22Rv1 (cell line): ENCODE measurements around the gene PLXNA2.

Experiments
- H3K27ac ChIP-seq: fragments of 450-650 bp; 2 replicates; pipeline ENCODE4 v1.5.1; 2017
- CTCF ChIP-seq: fragments of 450-650 bp; IDR thresholded peaks from 2 replicates; pipeline ENCODE4 v1.5.1; 2017; ENCODE audit warnings: mild to moderate bottlenecking
- ZFX ChIP-seq: fragments of 450-650 bp; IDR thresholded peaks from 2 replicates; pipeline ENCODE4 v1.6.1; 2017; ENCODE audit warnings: antibody characterized with exemption, borderline replicate concordance

PLXNA2 gene

GRCh38 chr1:208171616-208172422 lies 72.4 kb downstream of the PLXNA2 start:
- H3K27ac ChIP-seq = no peak overlapping the region
- TF ChIP-seq ZFX = no peak
- no peak for TF ChIP-seq CTCF

- H3K27ac ChIP-seq = no peak overlapping the region
- TF ChIP-seq ZFX (no peak), CTCF (no peak)
Measured at GRCh38 chr1:208170252-208170651, 73.9 kb downstream of the PLXNA2 start.

GRCh38 chr1:208169081-208169879 lies 74.9 kb downstream of the PLXNA2 start:
- no peak overlapping the region for H3K27ac ChIP-seq
- no peak for TF ChIP-seq ZFX
- TF ChIP-seq CTCF = no peak

GRCh38 chr1:208167261-208167869 lies 76.8 kb downstream of the PLXNA2 start:
- H3K27ac ChIP-seq = no peak overlapping the region
- no peak for TF ChIP-seq CTCF
- no peak for TF ChIP-seq ZFX

GRCh38 chr1:208166340-208167138 lies 77.6 kb downstream of the PLXNA2 start:
- TF ChIP-seq ZFX = no peak
- H3K27ac ChIP-seq = no peak overlapping the region

GRCh38 chr1:208165659-208166058 lies 78.5 kb downstream of the PLXNA2 start:
- no peak for TF ChIP-seq CTCF
- TF ChIP-seq ZFX = no peak
- no peak overlapping the region for H3K27ac ChIP-seq

- TF ChIP-seq CTCF = no peak
- no peak for TF ChIP-seq ZFX
- H3K27ac ChIP-seq = no peak overlapping the region
Measured at GRCh38 chr1:208164609-208165008, 79.6 kb downstream of the PLXNA2 start.
